Epithelial cell of proximal tubule (primary cell): ENCODE data around the gene KRTAP9-6. TPM values are rescaled to one million over a fixed set of nuclear protein-coding genes. Genes with fewer than 3 reads are reported as not detected.

Experiments used
- DNase-seq: peaks from one replicate; pipeline ENCODE4 v3.0.0-alpha.2; 2011; ENCODE audit warnings: low read depth
- H3K4me3 ChIP-seq: 2 replicates; pipeline ENCODE4 v1.5.1; 2011; ENCODE audit warnings: low read depth, mild to moderate bottlenecking, low read length
- CTCF ChIP-seq: conservative IDR thresholded peaks from 2 replicates; pipeline ENCODE4 v1.5.1; 2012; ENCODE audit warnings: low read depth, mild to moderate bottlenecking, low read length
- total RNA-seq: library from RNA; depleted of rRNA; stranded (reverse); fragments of >200 nt; gene quantifications from 2 replicates; pipeline ENCODE4 v1.2.3, GENCODE V29; 2015

Gene KRTAP9-6
- total RNA-seq, 1 donor from 2014 or later = not detected

GRCh38 chr17:41287050-41287449 lies 21.9 kb downstream of the KRTAP9-6 start:
- no peak for DNase-seq
- TF ChIP-seq CTCF = no peak
- H3K4me3 ChIP-seq = no peak overlapping the region

GRCh38 chr17:41294016-41294415 lies 28.8 kb downstream of the KRTAP9-6 start:
- DNase-seq = no peak
- TF ChIP-seq CTCF = no peak
- H3K4me3 ChIP-seq = no peak overlapping the region

- no peak for TF ChIP-seq CTCF
- no peak for DNase-seq
Measured at GRCh38 chr17:41296846-41297245, 31.7 kb downstream of the KRTAP9-6 start.

GRCh38 chr17:41298458-41299135 lies 33.4 kb downstream of the KRTAP9-6 start:
- TF ChIP-seq CTCF = no peak
- DNase-seq = no peak

More at GRCh38 chr17:41296846-41297245, 31.7 kb downstream of the KRTAP9-6 start:
- H3K4me3 ChIP-seq = no peak overlapping the region

GRCh38 chr17:41301204-41301790 lies 36.1 kb downstream of the KRTAP9-6 start:
- no peak for TF ChIP-seq CTCF
- DNase-seq = no peak
- no peak overlapping the region for H3K4me3 ChIP-seq

More at GRCh38 chr17:41298458-41299135, 33.4 kb downstream of the KRTAP9-6 start:
- H3K4me3 ChIP-seq = no peak overlapping the region

- no peak for TF ChIP-seq CTCF
- H3K4me3 ChIP-seq = no peak within 1 kb of the TSS
- DNase-seq = no peak
Measured at GRCh38 chr17:41301916-41302901, 37.0 kb downstream of the KRTAP9-6 start, which contains the start of gene KRTAP29-1. Gene KRTAP29-1 (minus strand): TSS chr17:41302851. CDS start chr17:41302851, 0 bp downstream.
